ENCODE data around the gene PRKN. TPM values are rescaled to one million over a fixed set of nuclear protein-coding genes. Genes with fewer than 3 reads are reported as not detected.

The PRKN gene
- total RNA-seq, 1 experiment from 2014 or later: 1.2 TPM

GRCh38 chr6:162416831-162417537 lies 310.6 kb downstream of the PRKN start:
- Histone ChIP-seq H3K27me3 (replicated peaks; ENCODE audit: insufficient read depth, low read depth, low read length, poor library complexity) (no peaks in the 10 kb centered on the region), H3K4me3 (ENCODE audit: low read depth, low read length, poor library complexity, severe bottlenecking) (no peak overlapping the region), H3K4me1 (ENCODE audit: insufficient read depth, low read length, poor library complexity, severe bottlenecking) (no peaks in the 10 kb centered on the region), H3K27ac (ENCODE audit: low read depth, low read length, poor library complexity, severe bottlenecking) (no peak overlapping the region), H3K9me3 (ENCODE audit: low read depth, low read length, poor library complexity, severe bottlenecking) (no peaks in the 10 kb centered on the region), H3K36me3 (ENCODE audit: insufficient read depth, low read length, poor library complexity, severe bottlenecking) (no peaks in the 10 kb centered on the region)
- TF ChIP-seq CTCF (conservative IDR thresholded peaks at IDR 0.05; ENCODE audit: low read depth, low read length): no peak
- no peak for TF ChIP-seq EZH2 (IDR thresholded peaks at IDR 0.05; ENCODE audit: borderline replicate concordance, low read depth, low read length, poor library complexity, severe bottlenecking)
- CTCF ChIA-PET: no interaction called here
- POLR2A ChIA-PET (ENCODE audit: low non-redundant PET): no interaction called here
- intact Hi-C loops (cut with micrococcal nuclease; ENCODE audit: unreplicated experiment): no loop called here
- BruUV-seq (replicated peaks): no TSS peak
- DNase-seq (ENCODE audit: low spot score): no peak

GRCh38 chr6:162416307-162416706 lies 311.3 kb downstream of the PRKN start:
- POLR2A ChIA-PET (ENCODE audit: low non-redundant PET): no interaction called here

More at GRCh38 chr6:162416307-162416706, 311.3 kb downstream of the PRKN start:
- no peaks in the 10 kb centered on the region for H3K9me3 ChIP-seq (ENCODE audit: low read depth, low read length, poor library complexity, severe bottlenecking)
- CTCF ChIA-PET: no interaction called here
- no peaks in the 10 kb centered on the region for H3K36me3 ChIP-seq (ENCODE audit: insufficient read depth, low read length, poor library complexity, severe bottlenecking)
- no peaks in the 10 kb centered on the region for H3K4me1 ChIP-seq (ENCODE audit: insufficient read depth, low read length, poor library complexity, severe bottlenecking)
- no peak for DNase-seq (ENCODE audit: low spot score)
- H3K27me3 ChIP-seq (replicated peaks; ENCODE audit: insufficient read depth, low read depth, low read length, poor library complexity): no peaks in the 10 kb centered on the region
- BruUV-seq (replicated peaks): no TSS peak
- no peak for TF ChIP-seq CTCF (conservative IDR thresholded peaks at IDR 0.05; ENCODE audit: low read depth, low read length)
- TF ChIP-seq EZH2 (IDR thresholded peaks at IDR 0.05; ENCODE audit: borderline replicate concordance, low read depth, low read length, poor library complexity, severe bottlenecking): no peak
- no peak overlapping the region for H3K27ac ChIP-seq (ENCODE audit: low read depth, low read length, poor library complexity, severe bottlenecking)
- H3K4me3 ChIP-seq (ENCODE audit: low read depth, low read length, poor library complexity, severe bottlenecking): no peak overlapping the region
- intact Hi-C loops (cut with micrococcal nuclease; ENCODE audit: unreplicated experiment): no loop called here

Data from A673 (cell line).